Ramos (cell line): ENCODE measurements around the gene FASN.
"Not testable (repeated sequence)": the region's sequence is repeated elsewhere in the genome, so short reads cannot be mapped to it uniquely, and the experiment has no call there.

ENCODE experiments used
- in situ Hi-C: fragments of 300-500 bp; cut with MboI; formaldehyde crosslinking; loops from one replicate; pipeline ENCODE4 v1.14.3; 2022; ENCODE audit warnings: low sequenced_read_pairs; ENCODE audit not compliant: unreplicated experiment

FASN gene

GRCh38 chr17:82098169-82098938 is at the start of gene FASN:
Gene FASN (minus strand): TSS chr17:82098236. CDS start chr17:82096445, 1,791 bp downstream.
- in situ Hi-C loops = no loop called here

GRCh38 chr17:82146663-82147654 is 48.9 kb upstream of the FASN start:
- in situ Hi-C loops = no loop called here

- in situ Hi-C loops = no loop called here
Observed at GRCh38 chr17:82145550-82146155, 47.6 kb upstream of the FASN start.

- in situ Hi-C loops = no loop called here
Observed at GRCh38 chr17:82143333-82143732, 45.3 kb upstream of the FASN start.

- in situ Hi-C loops = not testable (repeated sequence)
Observed at GRCh38 chr17:82139961-82140360, 41.9 kb upstream of the FASN start.

GRCh38 chr17:82138511-82138992 is 40.5 kb upstream of the FASN start:
- in situ Hi-C loops = no loop called here

GRCh38 chr17:82134101-82134500 is 36.1 kb upstream of the FASN start:
- in situ Hi-C loops = no loop called here

GRCh38 chr17:82133166-82133953 is 35.3 kb upstream of the FASN start:
- in situ Hi-C loops = not testable (repeated sequence)

GRCh38 chr17:82129095-82129494 is 31.1 kb upstream of the FASN start:
- in situ Hi-C loops = no loop called here

- in situ Hi-C loops = no loop called here
Observed at GRCh38 chr17:82128287-82128686, 30.3 kb upstream of the FASN start.

GRCh38 chr17:82127704-82128103 is 29.7 kb upstream of the FASN start:
- in situ Hi-C loops = no loop called here

GRCh38 chr17:82127315-82127595 is 29.2 kb upstream of the FASN start:
- in situ Hi-C loops = no loop called here

GRCh38 chr17:82126556-82127314 is 28.7 kb upstream of the FASN start:
- in situ Hi-C loops = no loop called here

- in situ Hi-C loops = no loop called here
Observed at GRCh38 chr17:82124101-82124500, 26.1 kb upstream of the FASN start.

- in situ Hi-C loops = no loop called here
Observed at GRCh38 chr17:82121660-82122629, 23.9 kb upstream of the FASN start.

- in situ Hi-C loops = no loop called here
Observed at GRCh38 chr17:82121246-82121645, 23.2 kb upstream of the FASN start.

GRCh38 chr17:82120148-82120547 is 22.1 kb upstream of the FASN start:
- in situ Hi-C loops = no loop called here

- in situ Hi-C loops = no loop called here
Observed at GRCh38 chr17:82118815-82119380, 20.9 kb upstream of the FASN start.
